Hepatocyte (in vitro differentiated cells): ENCODE results near the gene ANKRD17.

Experiments
- EZH2 ChIP-seq: fragments of 200-600 bp; sonication (generic); IDR thresholded peaks from 2 replicates; pipeline ENCODE4 v1.6.1; 2016; ENCODE audit warnings: antibody characterized with exemption, mild to moderate bottlenecking, borderline replicate concordance
- TF ChIP-seq, protein P1 (sequence below): fragments of 200-600 bp; sonication (generic); IDR thresholded peaks from 2 replicates; pipeline ENCODE4 v1.5.1; 2016; ENCODE audit warnings: antibody characterized with exemption, mild to moderate bottlenecking; ENCODE audit not compliant: poor library complexity

DNA sequence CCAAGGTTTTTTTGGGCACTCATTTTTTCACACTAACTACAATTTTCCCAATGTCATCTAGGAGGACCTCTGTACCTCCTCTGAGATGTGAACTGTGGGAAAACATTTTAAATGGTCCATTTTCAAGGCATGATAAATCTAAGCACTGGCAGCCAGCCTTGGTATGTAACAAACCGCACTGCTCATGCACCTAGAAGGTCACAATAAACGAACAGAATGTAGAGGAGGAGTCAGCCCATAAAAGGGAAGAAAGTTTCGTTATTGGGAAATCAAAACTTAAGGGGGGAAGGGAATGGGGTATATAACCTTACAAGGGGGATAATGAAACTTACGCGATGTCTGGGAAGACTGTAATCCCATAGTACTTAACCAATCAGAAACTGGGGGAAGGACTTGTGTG, 205.5 kb downstream of the ANKRD17 start:
- TF ChIP-seq, protein P1, sequence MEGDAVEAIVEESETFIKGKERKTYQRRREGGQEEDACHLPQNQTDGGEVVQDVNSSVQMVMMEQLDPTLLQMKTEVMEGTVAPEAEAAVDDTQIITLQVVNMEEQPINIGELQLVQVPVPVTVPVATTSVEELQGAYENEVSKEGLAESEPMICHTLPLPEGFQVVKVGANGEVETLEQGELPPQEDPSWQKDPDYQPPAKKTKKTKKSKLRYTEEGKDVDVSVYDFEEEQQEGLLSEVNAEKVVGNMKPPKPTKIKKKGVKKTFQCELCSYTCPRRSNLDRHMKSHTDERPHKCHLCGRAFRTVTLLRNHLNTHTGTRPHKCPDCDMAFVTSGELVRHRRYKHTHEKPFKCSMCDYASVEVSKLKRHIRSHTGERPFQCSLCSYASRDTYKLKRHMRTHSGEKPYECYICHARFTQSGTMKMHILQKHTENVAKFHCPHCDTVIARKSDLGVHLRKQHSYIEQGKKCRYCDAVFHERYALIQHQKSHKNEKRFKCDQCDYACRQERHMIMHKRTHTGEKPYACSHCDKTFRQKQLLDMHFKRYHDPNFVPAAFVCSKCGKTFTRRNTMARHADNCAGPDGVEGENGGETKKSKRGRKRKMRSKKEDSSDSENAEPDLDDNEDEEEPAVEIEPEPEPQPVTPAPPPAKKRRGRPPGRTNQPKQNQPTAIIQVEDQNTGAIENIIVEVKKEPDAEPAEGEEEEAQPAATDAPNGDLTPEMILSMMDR, result no peak
- no peak for TF ChIP-seq EZH2
